ENCODE measurements around the gene NUDT13. TPM values are rescaled to one million over a fixed set of nuclear protein-coding genes. Genes with fewer than 3 reads are reported as not detected.

Gene NUDT13
- total and polyA plus RNA-seq, 11 donors: 1.8 to 5.8 (median 3.2) TPM

DNA sequence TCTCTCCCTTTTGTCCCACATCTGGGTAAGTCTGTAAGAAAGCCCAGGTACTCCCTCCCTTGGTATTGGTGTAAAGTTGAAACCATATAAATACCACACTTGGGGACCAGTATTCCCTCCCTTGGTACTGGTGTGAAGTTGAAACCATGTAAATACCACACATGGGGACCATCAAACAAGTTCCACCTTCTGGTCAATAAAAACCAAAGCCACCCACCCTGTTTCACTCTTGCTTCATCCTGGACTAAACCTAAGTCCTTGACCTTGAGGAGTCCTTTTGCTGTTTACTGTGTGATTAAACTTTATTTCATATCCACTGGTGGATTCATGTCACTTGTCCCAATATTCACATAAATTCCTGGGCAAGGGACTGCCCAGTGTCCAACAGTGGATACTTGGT, 22.0 kb upstream of the NUDT13 start:
- ATAC-seq: no peak
- intact Hi-C loops (cut with DNase I): no loop called here
- Histone ChIP-seq H3K36me3 (no peaks in the 10 kb centered on the region), H3K27me3 (no peaks in the 10 kb centered on the region), H3K4me1 (peaks cover 0 to 67% (median 24%) of the 10 kb centered on the region in 12 donors), H3K27ac (peak overlapping the region in 7 of 12 donors; percentile 6 to 75 (median 23)), H3K4me3 (no peak overlapping the region), H3K9me3 (no peaks in the 10 kb centered on the region)
- TF ChIP-seq POLR2A (IDR thresholded peaks at IDR 0.05): no peak
- TF ChIP-seq, protein P1, sequence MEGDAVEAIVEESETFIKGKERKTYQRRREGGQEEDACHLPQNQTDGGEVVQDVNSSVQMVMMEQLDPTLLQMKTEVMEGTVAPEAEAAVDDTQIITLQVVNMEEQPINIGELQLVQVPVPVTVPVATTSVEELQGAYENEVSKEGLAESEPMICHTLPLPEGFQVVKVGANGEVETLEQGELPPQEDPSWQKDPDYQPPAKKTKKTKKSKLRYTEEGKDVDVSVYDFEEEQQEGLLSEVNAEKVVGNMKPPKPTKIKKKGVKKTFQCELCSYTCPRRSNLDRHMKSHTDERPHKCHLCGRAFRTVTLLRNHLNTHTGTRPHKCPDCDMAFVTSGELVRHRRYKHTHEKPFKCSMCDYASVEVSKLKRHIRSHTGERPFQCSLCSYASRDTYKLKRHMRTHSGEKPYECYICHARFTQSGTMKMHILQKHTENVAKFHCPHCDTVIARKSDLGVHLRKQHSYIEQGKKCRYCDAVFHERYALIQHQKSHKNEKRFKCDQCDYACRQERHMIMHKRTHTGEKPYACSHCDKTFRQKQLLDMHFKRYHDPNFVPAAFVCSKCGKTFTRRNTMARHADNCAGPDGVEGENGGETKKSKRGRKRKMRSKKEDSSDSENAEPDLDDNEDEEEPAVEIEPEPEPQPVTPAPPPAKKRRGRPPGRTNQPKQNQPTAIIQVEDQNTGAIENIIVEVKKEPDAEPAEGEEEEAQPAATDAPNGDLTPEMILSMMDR (IDR thresholded peaks at IDR 0.05): no peak
- no peak for DNase-seq

DNA sequence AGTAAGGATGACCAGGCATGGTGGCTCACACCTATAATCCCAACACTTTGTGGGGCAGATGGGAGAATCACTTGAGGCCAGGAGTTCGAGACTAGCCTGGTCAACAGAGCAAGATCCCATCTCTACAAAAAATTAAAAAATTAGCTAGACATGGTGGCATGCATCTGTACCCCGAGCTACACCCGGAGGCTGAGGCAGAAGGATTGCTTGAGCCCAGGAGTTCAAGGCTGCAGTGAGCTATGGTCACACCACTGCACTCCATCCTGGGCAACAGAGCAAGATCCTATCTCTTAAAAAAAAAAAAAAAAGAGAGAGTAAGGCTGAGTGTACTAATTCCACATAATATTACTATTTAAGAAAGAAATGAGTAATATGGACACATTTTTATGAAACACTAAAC, 17.4 kb upstream of the NUDT13 start:
- TF ChIP-seq POLR2A (IDR thresholded peaks at IDR 0.05): no peak
- TF ChIP-seq, protein P1 (IDR thresholded peaks at IDR 0.05): no peak
- Histone ChIP-seq H3K27ac (peak overlapping the region in 9 of 12 donors; percentile 7 to 98 (median 62)), H3K4me1 (peaks cover 0 to 67% (median 27%) of the 10 kb centered on the region in 12 donors), H3K9me3 (no peaks in the 10 kb centered on the region), H3K4me3 (no peak overlapping the region), H3K27me3 (no peaks in the 10 kb centered on the region), H3K36me3 (no peaks in the 10 kb centered on the region)
- 92 to 97% (median 97%) methylated on average over 3 of the region's 3 CpGs for WGBS, 4 donors
- ATAC-seq: no peak
- intact Hi-C loops (cut with DNase I): loop anchor here in 3 of 10 donors (10.0 kb wide), 2 partner anchors 72 to 738 kb away; partner anchors contain the start of genes ECD (in 2 of the 3), FAM149B1 (in 2 of the 3) and DNAJB12 (in 1 of the 3)
- DNase-seq: no peak

DNA sequence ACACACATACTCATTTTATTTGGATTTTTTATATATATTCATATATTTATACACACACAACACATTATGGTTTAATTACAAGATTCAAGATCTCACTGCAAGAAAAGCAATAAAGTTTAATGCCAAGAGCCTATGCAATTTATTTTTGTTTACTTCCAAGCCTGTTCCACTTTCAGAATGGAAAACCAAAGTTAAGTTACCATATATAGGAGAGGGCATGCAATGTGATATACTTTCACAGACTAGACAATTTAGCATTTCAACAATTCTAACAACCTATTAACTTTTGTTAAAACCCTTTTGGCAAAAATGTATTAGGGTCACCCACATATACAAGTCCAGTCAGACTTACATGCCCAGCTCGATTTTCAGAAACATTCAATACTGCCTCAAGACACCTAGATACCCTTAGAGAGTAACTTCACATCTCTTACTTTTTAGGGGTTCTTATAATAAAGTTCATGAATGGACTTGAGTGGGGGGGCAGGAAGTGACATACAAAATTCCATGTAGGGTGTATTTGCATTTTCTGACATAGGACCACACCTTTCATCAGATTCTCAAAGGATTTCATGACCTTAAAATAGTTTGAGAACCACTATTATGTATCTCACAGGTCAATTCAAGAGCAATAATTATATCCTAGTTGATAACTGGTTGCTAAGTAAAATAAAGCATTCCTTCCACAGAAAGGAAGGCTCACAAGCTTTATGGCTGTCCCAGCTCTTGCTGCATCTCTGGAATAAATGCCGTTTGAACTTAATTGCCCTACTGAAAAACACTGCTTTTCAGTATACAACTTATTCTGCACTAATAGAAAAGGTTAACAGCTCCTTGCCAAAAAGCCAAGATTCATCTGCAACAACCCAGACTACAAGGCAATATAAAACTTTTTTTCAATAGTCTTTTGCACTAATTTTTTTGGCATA, 16.1 kb upstream of the NUDT13 start:
- intact Hi-C loops (cut with DNase I): loop anchor here in 3 of 10 donors (10.0 kb wide), 2 partner anchors 71 to 739 kb away; partner anchors contain the start of genes ECD (in 2 of the 3), FAM149B1 (in 2 of the 3) and DNAJB12 (in 1 of the 3)
- peaks cover 0 to 57% (median 25%) of the 10 kb centered on the region in 12 donors for H3K4me1 ChIP-seq
- 17 to 33% (median 25%) methylated on average over 2 of the region's 2 CpGs for WGBS, 4 donors
- H3K36me3 ChIP-seq: no peaks in the 10 kb centered on the region
- ATAC-seq: no peak
- TF ChIP-seq POLR2A (IDR thresholded peaks at IDR 0.05): no peak
- TF ChIP-seq, protein P1 (IDR thresholded peaks at IDR 0.05): no peak
- no peaks in the 10 kb centered on the region for H3K9me3 ChIP-seq
- H3K27ac ChIP-seq: peak overlapping the region in 11 of 12 donors; percentile 90 to 99 (median 97)
- no peaks in the 10 kb centered on the region for H3K27me3 ChIP-seq
- H3K4me3 ChIP-seq: peak overlapping the region; percentile 47 to 93 (median 86)
- DNase-seq: no peak

DNA sequence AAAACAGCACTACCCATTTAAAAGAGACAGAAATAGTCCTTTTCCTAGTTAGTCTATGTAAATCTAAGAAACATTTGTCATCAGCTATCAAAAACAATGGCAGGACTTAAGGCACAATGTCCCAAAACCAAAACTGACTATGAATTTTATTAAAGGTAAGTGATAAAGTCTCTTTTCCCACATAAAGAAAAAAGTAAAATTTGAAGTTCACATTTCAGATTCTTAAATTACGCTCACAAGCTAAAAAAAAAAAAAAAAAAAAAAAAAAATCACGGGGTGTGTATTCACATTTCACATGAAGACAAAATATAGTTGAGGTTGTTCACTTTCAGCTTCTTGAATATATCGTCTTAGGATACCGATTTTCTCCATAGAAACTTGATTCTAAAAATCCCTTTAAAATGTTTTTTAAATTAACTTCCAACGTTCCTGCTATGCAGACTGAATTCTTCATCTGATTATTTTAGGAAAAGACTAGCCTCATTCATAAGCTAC, 15.2 kb upstream of the NUDT13 start:
- WGBS, 4 donors: 2 to 5% (median 3%) methylated on average over 5 of the region's 5 CpGs

More for the DNA sequence above, 15.2 kb upstream of the NUDT13 start:
- intact Hi-C loops (cut with DNase I): loop anchor here in 8 of 10 donors (5.0 to 10.0 kb wide), 5 partner anchors 62 to 740 kb away; partner anchors contain the start of genes ECD (in 3 of the 8), FAM149B1 (in 3 of the 8) and DNAJB12 (in 1 of the 8)
- H3K4me1 ChIP-seq: peaks cover 0 to 49% (median 25%) of the 10 kb centered on the region in 12 donors
- ATAC-seq (no peak), DNase-seq (no peak)
- no peaks in the 10 kb centered on the region for H3K27me3 ChIP-seq
- TF ChIP-seq POLR2A (IDR thresholded peaks at IDR 0.05): no peak
- TF ChIP-seq, protein P1 (IDR thresholded peaks at IDR 0.05): no peak
- H3K9me3 ChIP-seq: no peaks in the 10 kb centered on the region
- peak overlapping the region; percentile 47 to 93 (median 86) for H3K4me3 ChIP-seq
- H3K27ac ChIP-seq: peak overlapping the region; percentile 90 to 99 (median 97)
- H3K36me3 ChIP-seq: peaks cover 0 to 7% (median 0%) of the 10 kb centered on the region in 9 donors

Data from heart left ventricle (tissue), 16 donors.